IgD-negative memory B cell (primary cell): ENCODE data around the gene SDF4. TPM values are rescaled to one million over a fixed set of nuclear protein-coding genes. Genes with fewer than 3 reads are reported as not detected.
A peak's percentile ranks its signal among the peaks of the same experiment; 100 is the strongest.

Experiments used
- H3K27ac Mint-ChIP-seq, 3 donors: one replicate each; pipeline ENCODE4 v1.8.0; 2020 to 2022; ENCODE audit warnings: mild to moderate bottlenecking in 3 of 3, mixed read lengths in 3 of 3, moderate library complexity in 1 of 3
- H3K27me3 Mint-ChIP-seq: one replicate; pipeline ENCODE4 v1.8.0; 2021; ENCODE audit warnings: mixed read lengths
- H3K36me3 Mint-ChIP-seq: one replicate; pipeline ENCODE4 v1.8.0; 2020; ENCODE audit warnings: mild to moderate bottlenecking, mixed read lengths
- H3K4me1 Mint-ChIP-seq, 3 donors: one replicate each; pipeline ENCODE4 v1.8.0; 2020 to 2022; ENCODE audit warnings: mixed read lengths in 3 of 3, mild to moderate bottlenecking in 1 of 3
- H3K4me3 Mint-ChIP-seq, 4 donors: one replicate each; pipeline ENCODE4 v1.8.0; 2020 to 2022; ENCODE audit warnings: mild to moderate bottlenecking in 4 of 4, mixed read lengths in 4 of 4, moderate library complexity in 3 of 4
- H3K9me3 Mint-ChIP-seq, 3 donors: one replicate each; pipeline ENCODE4 v1.8.0; 2020 to 2021; ENCODE audit warnings: mixed read lengths in 3 of 3, mild to moderate bottlenecking in 1 of 3
- polyA plus RNA-seq: library from polyadenylated mRNA; unstranded; fragments of 300-500 nt; fragmentation: Illumina TruSeq; gene quantifications from one replicate; pipeline ENCODE4 v1.2.3, GENCODE V29; 2021

SDF4 gene
- polyA plus RNA-seq, 1 donor from 2014 or later, result 121 TPM

GRCh38 chr1:1218524-1219200, 13.1 kb downstream of the SDF4 start:
- peaks cover 0 to 14% (median 11%) of the 10 kb centered on the region in 3 donors for H3K4me1 Mint-ChIP-seq
- no peak overlapping the region for H3K4me3 Mint-ChIP-seq
- no peaks in the 10 kb centered on the region for H3K27me3 Mint-ChIP-seq
- H3K9me3 Mint-ChIP-seq, result no peaks in the 10 kb centered on the region
- peaks cover 2% of the 10 kb centered on the region for H3K36me3 Mint-ChIP-seq
- H3K27ac Mint-ChIP-seq, result no peak overlapping the region

- Mint-ChIP-seq H3K27me3 (no peaks in the 10 kb centered on the region), H3K4me1 (peaks cover 0 to 12% (median 11%) of the 10 kb centered on the region in 3 donors), H3K27ac (peak overlapping the region in 1 of 3 donors; percentile 67), H3K36me3 (peaks cover 2% of the 10 kb centered on the region), H3K4me3 (no peak overlapping the region), H3K9me3 (no peaks in the 10 kb centered on the region)
Measured at GRCh38 chr1:1217621-1218523, 13.9 kb downstream of the SDF4 start.

GRCh38 chr1:1216770-1217620, 14.8 kb downstream of the SDF4 start:
- H3K27me3 Mint-ChIP-seq, result no peaks in the 10 kb centered on the region
- H3K9me3 Mint-ChIP-seq, result no peaks in the 10 kb centered on the region
- H3K27ac Mint-ChIP-seq, result peak overlapping the region in 2 of 3 donors; percentile 2 to 65
- H3K4me1 Mint-ChIP-seq, result peaks cover 0 to 12% (median 11%) of the 10 kb centered on the region in 3 donors
- peak overlapping the region in 3 of 4 donors; percentile 25 to 32 (median 27) for H3K4me3 Mint-ChIP-seq
- H3K36me3 Mint-ChIP-seq, result peaks cover 2% of the 10 kb centered on the region

- peak overlapping the region in 1 of 4 donors; percentile 25 for H3K4me3 Mint-ChIP-seq
- peak overlapping the region in 1 of 3 donors; percentile 2 for H3K27ac Mint-ChIP-seq
- peaks cover 2% of the 10 kb centered on the region for H3K36me3 Mint-ChIP-seq
- no peaks in the 10 kb centered on the region for H3K9me3 Mint-ChIP-seq
- H3K4me1 Mint-ChIP-seq, result peaks cover 0 to 12% (median 11%) of the 10 kb centered on the region in 3 donors
- H3K27me3 Mint-ChIP-seq, result peaks cover 2% of the 10 kb centered on the region
Measured at GRCh38 chr1:1215881-1216605, 15.8 kb downstream of the SDF4 start.

GRCh38 chr1:1215080-1215676, 16.6 kb downstream of the SDF4 start:
- peaks cover 7% of the 10 kb centered on the region for H3K27me3 Mint-ChIP-seq
- no peaks in the 10 kb centered on the region for H3K9me3 Mint-ChIP-seq
- no peaks in the 10 kb centered on the region for H3K36me3 Mint-ChIP-seq
- H3K27ac Mint-ChIP-seq, result peak overlapping the region in 2 of 3 donors; percentile 39 to 83
- H3K4me3 Mint-ChIP-seq, result peak overlapping the region in 2 of 4 donors; percentile 41 to 67
- peaks cover 0 to 12% (median 11%) of the 10 kb centered on the region in 3 donors for H3K4me1 Mint-ChIP-seq

- Mint-ChIP-seq H3K27ac (peak within 1 kb of the TSS; percentile 16 to 39 (median 31)), H3K4me3 (peak within 1 kb of the TSS in 3 of 4 donors; percentile 14 to 67 (median 41)), H3K4me1 (peaks cover 0 to 14% (median 13%) of the 10 kb centered on the region in 3 donors), H3K9me3 (no peaks in the 10 kb centered on the region), H3K36me3 (no peaks in the 10 kb centered on the region), H3K27me3 (peaks cover 16% of the 10 kb centered on the region)
Measured at GRCh38 chr1:1213345-1214265, 18.2 kb downstream of the SDF4 start, which contains the start of gene TNFRSF4. TNFRSF4 (minus strand) TSS chr1:1214153; CDS start chr1:1214127, 26 bp downstream.

- H3K27ac Mint-ChIP-seq, result peak overlapping the region in 1 of 3 donors; percentile 16
- H3K27me3 Mint-ChIP-seq, result peaks cover 20% of the 10 kb centered on the region
- no peaks in the 10 kb centered on the region for H3K36me3 Mint-ChIP-seq
- peak overlapping the region in 1 of 4 donors; percentile 23 for H3K4me3 Mint-ChIP-seq
- H3K4me1 Mint-ChIP-seq, result peaks cover 0 to 19% (median 18%) of the 10 kb centered on the region in 3 donors
- H3K9me3 Mint-ChIP-seq, result peaks cover 0 to 2% (median 0%) of the 10 kb centered on the region in 3 donors
Measured at GRCh38 chr1:1212780-1213344, 18.9 kb downstream of the SDF4 start.

GRCh38 chr1:1211541-1212441, 20.0 kb downstream of the SDF4 start:
- Mint-ChIP-seq H3K27me3 (peaks cover 21% of the 10 kb centered on the region), H3K4me1 (peaks cover 0 to 20% (median 18%) of the 10 kb centered on the region in 3 donors), H3K27ac (peak overlapping the region in 1 of 3 donors; percentile 19), H3K36me3 (no peaks in the 10 kb centered on the region), H3K9me3 (peaks cover 0 to 2% (median 0%) of the 10 kb centered on the region in 3 donors), H3K4me3 (no peak overlapping the region)

- Mint-ChIP-seq H3K9me3 (peaks cover 0 to 2% (median 0%) of the 10 kb centered on the region in 3 donors), H3K27ac (peak overlapping the region in 1 of 3 donors; percentile 19), H3K27me3 (peaks cover 21% of the 10 kb centered on the region), H3K36me3 (no peaks in the 10 kb centered on the region), H3K4me1 (peaks cover 0 to 16% (median 15%) of the 10 kb centered on the region in 3 donors), H3K4me3 (peak overlapping the region in 1 of 4 donors; percentile 70)
Measured at GRCh38 chr1:1210726-1211540, 20.9 kb downstream of the SDF4 start.

GRCh38 chr1:1208713-1209433, 22.9 kb downstream of the SDF4 start:
- peaks cover 0 to 10% (median 7%) of the 10 kb centered on the region in 3 donors for H3K4me1 Mint-ChIP-seq
- H3K27me3 Mint-ChIP-seq, result peaks cover 21% of the 10 kb centered on the region
- no peaks in the 10 kb centered on the region for H3K36me3 Mint-ChIP-seq
- H3K9me3 Mint-ChIP-seq, result peaks cover 0 to 2% (median 0%) of the 10 kb centered on the region in 3 donors
- H3K27ac Mint-ChIP-seq, result peak overlapping the region in 2 of 3 donors; percentile 5 to 83
- H3K4me3 Mint-ChIP-seq, result peak overlapping the region; percentile 7 to 94 (median 76)
